Common myeloid progenitor, CD34-positive (primary cell): ENCODE results near the gene NR6A1.

ENCODE experiments used
- CTCF ChIA-PET: fragments of 350-600 bp; sonication (Branson Sonifier 250); formaldehyde crosslinking; loops from one replicate; lab custom pipeline; 2021; ENCODE audit warnings: antibody characterized with exemption; lab: Charles Lee
- POLR2A ChIA-PET: fragments of 350-600 bp; sonication (Branson Sonifier 250); formaldehyde crosslinking; loops from one replicate; lab custom pipeline; 2021; ENCODE audit warnings: antibody characterized with exemption; lab: Charles Lee
- DNase-seq, 3 donors: peaks; one replicate each; pipeline versions ENCODE4 v3.0.0 to v3.0.0-alpha.2; 2013
- H3K27ac ChIP-seq, 2 experiments: 1 replicate in 1 of 2; 2 replicates in 1 of 2; pipeline ENCODE4 v1.7.0; 2013; ENCODE audit warnings: inconsistent platforms in 2 of 2, low read length in 2 of 2, mild to moderate bottlenecking in 2 of 2, low read depth in 1 of 2, moderate library complexity in 1 of 2; ENCODE audit not compliant: severe bottlenecking in 2 of 2, insufficient read depth in 1 of 2, poor library complexity in 1 of 2
- H3K27me3 ChIP-seq, 5 experiments: replicated peaks in 2 of 5; 1 replicate in 3 of 5; 2 replicates in 2 of 5; pipeline versions ENCODE4 v1.6.1 to v1.7.0; 2013; ENCODE audit warnings: low read length in 4 of 5, mild to moderate bottlenecking in 2 of 5, moderate library complexity in 2 of 5, inconsistent platforms in 1 of 5; ENCODE audit not compliant: insufficient read depth in 5 of 5, control insufficient read depth in 4 of 5
- H3K36me3 ChIP-seq, 4 experiments: 1 replicate in 2 of 4; 2 replicates in 2 of 4; pipeline versions ENCODE4 v1.6.1 to v1.7.0; 2013; ENCODE audit warnings: low read length in 3 of 4, control low read depth in 1 of 4, mild to moderate bottlenecking in 1 of 4; ENCODE audit not compliant: control insufficient read depth in 4 of 4, insufficient read depth in 4 of 4
- H3K4me1 ChIP-seq, 4 experiments: 1 replicate in 3 of 4; 2 replicates in 1 of 4; pipeline versions ENCODE4 v1.6.1 to v1.7.1; 2013; ENCODE audit warnings: low read length in 3 of 4, mild to moderate bottlenecking in 3 of 4, control low read depth in 1 of 4, inconsistent platforms in 1 of 4, moderate library complexity in 1 of 4; ENCODE audit not compliant: control insufficient read depth in 4 of 4, insufficient read depth in 4 of 4; ENCODE audit errors: control extremely low read depth in 1 of 4
- H3K4me3 ChIP-seq, 7 experiments: 1 replicate in 4 of 7; 2 replicates in 3 of 7; pipeline versions ENCODE4 v1.5.1 to v1.7.0; 2013; ENCODE audit warnings: mild to moderate bottlenecking in 7 of 7, low read length in 6 of 7, moderate library complexity in 6 of 7, inconsistent platforms in 2 of 7, low read depth in 2 of 7, control low read depth in 1 of 7; ENCODE audit not compliant: insufficient read depth in 4 of 7, control insufficient read depth in 1 of 7; ENCODE audit errors: extremely low read depth in 1 of 7
- H3K9me3 ChIP-seq, 5 experiments: 1 replicate in 4 of 5; 2 replicates in 1 of 5; pipeline versions ENCODE4 v1.6.1 to v1.7.1; 2013; ENCODE audit warnings: low read length in 4 of 5, mild to moderate bottlenecking in 2 of 5, inconsistent platforms in 1 of 5, low read depth in 1 of 5, moderate library complexity in 1 of 5; ENCODE audit not compliant: control insufficient read depth in 4 of 5, insufficient read depth in 2 of 5; ENCODE audit errors: control extremely low read depth in 1 of 5
- WGBS: methylation state at CpG from one replicate; pipeline ENCODE4 v1.1.5; 2013; ENCODE audit not compliant: insufficient coverage; 5-methylcytosine and 5-hydroxymethylcytosine counted together

NR6A1 gene

DNA sequence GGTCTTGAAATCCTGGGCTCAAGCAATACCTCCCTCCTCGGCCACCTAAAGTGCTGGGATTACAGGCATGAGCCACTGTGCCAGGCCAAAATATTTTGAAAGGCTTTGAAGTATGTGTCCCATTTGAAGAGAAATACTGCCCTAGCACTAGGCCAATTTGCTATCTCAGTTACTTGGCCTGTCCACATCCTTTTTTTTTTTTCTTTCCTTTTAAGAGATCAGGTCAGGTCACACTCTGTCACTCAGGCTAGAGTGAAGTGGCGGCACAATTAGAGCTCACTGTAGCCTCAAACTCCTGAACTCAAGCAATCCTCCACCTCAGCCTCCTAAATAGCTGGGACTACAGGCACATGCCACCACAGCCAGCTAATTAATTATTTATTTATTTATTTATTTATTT, 84.2 kb downstream of the NR6A1 start:
- ChIA-PET POLR2A (no interaction called here), CTCF (interaction anchor here (1.2 to 1.7 kb wide), 4 partner anchors 9 to 87 kb away, joined by 3 to 7 read pairs (median 4); no protein-coding TSS in a partner anchor)
- DNase-seq = no peak
- Histone ChIP-seq H3K9me3 (no peaks in the 10 kb centered on the region), H3K4me1 (peaks cover 4 to 5% (median 5%) of the 10 kb centered on the region in 4 experiments), H3K27me3 (no peaks in the 10 kb centered on the region), H3K36me3 (peaks cover 0 to 13% (median 7%) of the 10 kb centered on the region in 4 experiments), H3K27ac (no peak overlapping the region), H3K4me3 (no peak overlapping the region)
- WGBS = 93% methylated on average over 2 of the region's 2 CpGs

DNA sequence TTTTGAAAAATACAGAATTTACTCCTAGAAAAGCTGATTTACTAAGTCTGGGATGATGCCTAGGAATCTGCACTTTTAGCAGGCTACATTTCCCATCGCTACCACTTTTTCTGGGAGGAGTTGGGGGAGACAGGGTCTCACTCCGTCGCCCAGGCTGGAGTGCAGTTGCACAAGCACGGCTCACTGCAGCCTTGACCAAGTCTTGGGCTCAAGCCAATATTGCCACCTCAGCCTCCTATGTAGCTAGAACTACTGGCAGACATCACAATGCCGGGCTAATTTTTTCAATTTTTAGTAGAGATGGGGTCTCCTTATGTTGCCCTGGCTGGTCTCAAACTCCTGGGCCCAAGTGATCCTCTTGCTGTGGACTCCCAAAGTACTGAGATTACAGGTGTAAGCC, 85.9 kb downstream of the NR6A1 start:
- no peak for DNase-seq
- CTCF ChIA-PET = interaction anchor here (1.5 kb wide), 1 partner anchor 26 kb away, joined by 5 read pairs; no protein-coding TSS in a partner anchor
- POLR2A ChIA-PET = no interaction called here
- WGBS = 97% methylated on average over 4 of the region's 5 CpGs
- Histone ChIP-seq H3K9me3 (no peaks in the 10 kb centered on the region), H3K36me3 (peaks cover 0 to 13% (median 7%) of the 10 kb centered on the region in 4 experiments), H3K27me3 (no peaks in the 10 kb centered on the region), H3K4me1 (peaks cover 4 to 5% (median 5%) of the 10 kb centered on the region in 4 experiments), H3K4me3 (no peak overlapping the region), H3K27ac (no peak overlapping the region)

DNA sequence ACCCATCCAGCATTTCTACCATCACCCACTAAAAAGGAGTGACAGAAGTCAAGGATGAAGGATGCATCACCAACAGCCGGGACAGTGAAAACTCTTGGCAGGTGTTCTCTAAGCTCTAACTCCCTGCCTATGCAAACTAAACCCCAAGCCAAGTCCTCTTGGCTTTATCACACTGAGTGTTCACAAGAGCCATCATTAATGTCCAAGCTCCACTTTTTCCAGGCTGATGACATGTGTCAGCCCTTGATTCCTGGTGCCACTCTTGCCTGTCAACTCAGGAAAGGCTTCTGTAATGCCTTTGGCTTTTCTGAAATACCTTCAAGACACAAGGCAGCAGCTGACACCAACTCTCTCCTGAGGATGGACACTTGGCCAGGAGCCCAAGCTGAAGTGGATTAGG, 86.9 kb downstream of the NR6A1 start:
- CTCF ChIA-PET = interaction anchor here (1.2 kb wide), 1 partner anchor 67 kb away, joined by 3 read pairs; no protein-coding TSS in a partner anchor
- Histone ChIP-seq H3K4me3 (no peak overlapping the region), H3K9me3 (no peaks in the 10 kb centered on the region), H3K27ac (no peak overlapping the region), H3K36me3 (peaks cover 0 to 15% (median 7%) of the 10 kb centered on the region in 4 experiments), H3K4me1 (peaks cover 4 to 5% (median 5%) of the 10 kb centered on the region in 4 experiments), H3K27me3 (no peaks in the 10 kb centered on the region)
- POLR2A ChIA-PET = no interaction called here
- 100% methylated on average over 1 of the region's 1 CpG for WGBS
- no peak for DNase-seq

DNA sequence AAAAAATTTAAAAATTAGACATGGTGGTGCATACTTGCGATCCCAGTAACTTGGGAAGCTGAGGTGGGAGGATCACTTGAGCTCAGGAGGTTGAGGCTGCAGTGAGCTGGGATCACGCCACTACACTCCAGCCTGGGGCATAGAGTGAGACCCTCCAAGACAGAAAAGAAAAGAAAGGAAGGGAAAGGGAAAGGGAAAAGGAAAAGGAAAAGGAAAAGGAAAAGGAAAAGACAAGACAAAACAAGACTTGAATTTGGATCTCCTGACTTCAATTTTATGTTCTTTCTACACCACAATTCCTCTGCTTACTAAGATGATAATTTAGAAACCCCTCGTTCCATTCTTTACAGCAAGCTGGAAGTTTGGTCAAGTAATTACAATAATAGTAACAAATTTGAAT, 88.1 kb downstream of the NR6A1 start:
- DNase-seq = no peak
- peaks cover 0 to 15% (median 6%) of the 10 kb centered on the region in 4 experiments for H3K36me3 ChIP-seq
- H3K9me3 ChIP-seq = no peaks in the 10 kb centered on the region
- WGBS = 100% methylated on average over 2 of the region's 3 CpGs
- CTCF ChIA-PET = interaction anchor here (1.2 to 2.6 kb wide), 4 partner anchors 9 to 66 kb away, joined by 4 to 9 read pairs (median 6); no protein-coding TSS in a partner anchor
- no peaks in the 10 kb centered on the region for H3K27me3 ChIP-seq
- H3K4me1 ChIP-seq = peaks cover 4 to 5% (median 5%) of the 10 kb centered on the region in 4 experiments
- H3K4me3 ChIP-seq = no peak overlapping the region
- no peak overlapping the region for H3K27ac ChIP-seq
- POLR2A ChIA-PET = no interaction called here

DNA sequence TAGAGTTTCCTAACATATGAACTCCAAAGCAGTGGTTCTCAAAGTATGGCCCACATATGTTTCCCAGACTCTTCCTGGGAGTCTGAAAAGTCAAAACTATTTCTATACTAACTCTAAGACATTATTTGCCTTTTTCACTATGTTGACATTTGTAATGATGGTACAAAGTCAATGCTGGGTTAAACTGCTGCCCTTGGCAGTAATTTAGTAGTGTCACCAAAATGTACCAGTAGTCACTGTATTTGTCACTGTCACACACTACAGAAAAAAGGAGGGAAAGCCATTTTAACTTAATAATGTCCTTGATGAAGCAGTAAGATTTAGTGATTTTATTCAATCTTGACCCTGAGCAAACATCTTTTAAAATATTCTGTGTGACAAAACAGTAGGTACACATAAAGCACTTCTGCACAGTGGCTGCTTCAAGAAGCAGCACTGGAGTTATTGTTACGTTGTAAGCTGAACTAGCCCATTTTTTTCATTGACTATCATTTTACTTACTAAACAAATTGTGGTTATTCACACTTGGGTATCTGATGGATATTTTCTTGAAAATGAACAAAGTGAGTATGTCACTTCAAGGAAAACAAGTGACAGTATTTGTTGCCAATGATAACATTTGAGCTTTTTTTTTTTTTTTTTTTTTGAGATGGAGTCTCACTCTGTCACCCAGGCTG, 90.3 kb downstream of the NR6A1 start:
- ChIA-PET POLR2A (no interaction called here), CTCF (interaction anchor here (1.2 to 2.6 kb wide), 5 partner anchors 12 to 62 kb away, joined by 3 to 9 read pairs (median 4); no protein-coding TSS in a partner anchor)
- WGBS = no CpG with 5 or more reads among the region's 1 CpG
- H3K4me3 ChIP-seq = no peak overlapping the region
- H3K27ac ChIP-seq = no peak overlapping the region
- no peaks in the 10 kb centered on the region for H3K9me3 ChIP-seq
- no peaks in the 10 kb centered on the region for H3K27me3 ChIP-seq
- peaks cover 2 to 15% (median 5%) of the 10 kb centered on the region in 4 experiments for H3K36me3 ChIP-seq
- no peak for DNase-seq
- H3K4me1 ChIP-seq = no peaks in the 10 kb centered on the region

DNA sequence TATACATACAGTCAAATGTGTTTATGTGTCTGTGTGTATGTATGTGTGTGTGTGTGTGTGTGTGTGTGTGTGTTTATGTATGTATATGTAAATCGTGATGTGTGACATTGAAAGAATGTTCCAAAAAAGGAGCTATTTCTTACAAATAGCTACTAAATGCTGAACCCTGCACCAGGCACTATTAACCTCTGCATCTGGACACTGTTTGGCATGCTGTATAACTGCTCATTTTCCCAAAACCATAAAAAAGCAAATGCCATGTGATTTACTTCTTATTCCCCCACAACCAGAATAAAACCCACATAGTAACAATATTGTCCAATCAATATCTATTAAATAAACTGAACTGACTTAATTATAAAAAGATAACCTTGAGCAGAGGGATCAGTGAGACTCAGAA, 91.1 kb downstream of the NR6A1 start:
- Histone ChIP-seq H3K4me1 (peaks cover 0 to 2% (median 0%) of the 10 kb centered on the region in 4 experiments), H3K27me3 (no peaks in the 10 kb centered on the region), H3K27ac (no peak overlapping the region), H3K4me3 (no peak overlapping the region), H3K36me3 (peaks cover 2 to 17% (median 6%) of the 10 kb centered on the region in 4 experiments), H3K9me3 (no peaks in the 10 kb centered on the region)
- POLR2A ChIA-PET = no interaction called here
- no CpG with 5 or more reads among the region's 1 CpG for WGBS
- no peak for DNase-seq
- CTCF ChIA-PET = interaction anchor here (1.4 to 1.7 kb wide), 2 partner anchors 28 to 61 kb away, joined by 4 read pairs; no protein-coding TSS in a partner anchor

DNA sequence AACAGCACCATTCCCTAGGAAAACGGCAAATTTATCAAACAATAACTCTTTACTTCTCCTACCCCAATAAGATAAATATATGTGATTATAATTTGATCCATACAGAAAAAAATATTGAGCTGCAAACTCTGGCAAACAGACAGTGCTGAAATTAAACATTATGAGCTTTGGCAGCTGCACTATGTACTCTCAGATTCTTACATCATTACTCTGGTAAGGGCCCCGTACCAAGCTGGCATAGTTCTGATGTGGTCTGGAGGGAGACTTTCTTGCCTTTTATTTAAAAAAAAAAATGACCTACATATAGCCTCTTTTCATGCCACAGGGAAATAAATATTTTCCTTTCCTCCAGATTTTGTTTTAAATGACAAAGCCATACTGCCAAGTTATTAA, 95.0 kb downstream of the NR6A1 start:
- ChIA-PET CTCF (interaction anchor here (0.7 to 1.5 kb wide), 6 partner anchors 10 to 88 kb away, joined by 3 to 4 read pairs (median 3); no protein-coding TSS in a partner anchor), POLR2A (no interaction called here)
- Histone ChIP-seq H3K27me3 (no peaks in the 10 kb centered on the region), H3K36me3 (peaks cover 2 to 7% (median 5%) of the 10 kb centered on the region in 4 experiments), H3K4me1 (peaks cover 0 to 2% (median 0%) of the 10 kb centered on the region in 4 experiments), H3K9me3 (no peaks in the 10 kb centered on the region), H3K4me3 (no peak overlapping the region), H3K27ac (no peak overlapping the region)
- no peak for DNase-seq
- WGBS = no CpG with 5 or more reads among the region's 2 CpGs
